GM18858 (cell line): Measurements from ENCODE around the gene IGF2BP2.

Experiments
- ATAC-seq: cut with Tn5 transposase; IDR thresholded peaks from one replicate; pipeline ENCODE4 v1.9.1; 2021; ENCODE audit not compliant: unreplicated experiment

IGF2BP2 gene

DNA sequence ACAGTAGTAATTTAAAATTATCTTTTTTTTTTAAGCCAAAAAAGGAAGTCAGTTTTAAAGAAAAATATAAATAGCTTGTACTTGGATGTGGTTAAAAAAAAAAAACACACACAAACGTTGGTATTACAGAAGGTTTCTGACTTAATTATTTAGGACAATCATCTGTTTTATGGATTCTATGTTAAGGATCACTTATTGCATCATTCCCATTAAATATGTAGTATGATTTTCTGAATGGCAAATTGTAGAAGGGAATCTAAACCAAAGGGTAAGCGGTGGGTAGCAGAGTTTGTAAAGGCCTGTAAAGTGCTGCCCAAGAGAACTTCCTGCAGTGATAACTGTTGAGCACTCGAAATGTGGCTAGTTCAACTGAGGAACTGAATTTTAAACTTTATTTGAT is 230.8 kb downstream of the IGF2BP2 start:
- ATAC-seq = no peak
